ENCODE results near the gene GPR39.

The GPR39 gene

DNA sequence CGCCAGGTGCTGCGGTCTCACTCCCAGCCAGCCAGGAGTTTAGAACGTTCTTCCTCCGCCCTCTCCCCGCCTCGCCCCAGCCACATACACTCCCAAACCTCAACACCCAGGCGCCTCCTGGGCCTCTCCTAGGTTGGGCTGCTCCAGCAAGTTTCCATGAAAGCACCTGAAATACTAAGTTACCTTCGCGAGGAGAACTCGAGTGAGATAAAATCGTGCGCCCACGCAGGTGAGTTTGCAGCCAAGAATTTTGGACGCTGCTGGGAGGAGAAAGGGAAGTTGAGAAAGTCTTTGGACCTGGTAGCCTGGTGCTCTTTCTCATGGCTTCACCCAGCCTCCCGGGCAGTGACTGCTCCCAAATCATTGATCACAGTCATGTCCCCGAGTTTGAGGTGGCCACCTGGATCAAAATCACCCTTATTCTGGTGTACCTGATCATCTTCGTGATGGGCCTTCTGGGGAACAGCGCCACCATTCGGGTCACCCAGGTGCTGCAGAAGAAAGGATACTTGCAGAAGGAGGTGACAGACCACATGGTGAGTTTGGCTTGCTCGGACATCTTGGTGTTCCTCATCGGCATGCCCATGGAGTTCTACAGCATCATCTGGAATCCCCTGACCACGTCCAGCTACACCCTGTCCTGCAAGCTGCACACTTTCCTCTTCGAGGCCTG, at the start of gene GPR39:
Gene GPR39, plus strand, starts transcription at position 83 of the 673 bp plus-strand sequence.
- H3K4me1 ChIP-seq (ENCODE audit: control insufficient read depth in 5 of 5, insufficient read depth in 5 of 5, low read length in 5 of 5): peaks cover 2 to 20% (median 19%) of the 10 kb centered on the region in 5 donors
- no peaks in the 10 kb centered on the region for H3K36me3 ChIP-seq (ENCODE audit: control insufficient read depth in 5 of 5, insufficient read depth in 5 of 5, low read length in 5 of 5)
- H3K4me3 ChIP-seq (ENCODE audit: low read depth in 1 of 5, low read length in 5 of 5): peak within 1 kb of the TSS; percentile 65 to 82 (median 70)
- H3K9ac ChIP-seq (ENCODE audit: low read length in 5 of 5): peak within 1 kb of the TSS in 2 of 5 donors; percentile 54 to 73
- H3K27ac ChIP-seq (ENCODE audit: low read depth, low read length): no peak within 1 kb of the TSS
- peaks cover 0 to 6% (median 0%) of the 10 kb centered on the region in 5 donors for H3K27me3 ChIP-seq (ENCODE audit: control insufficient read depth in 5 of 5, insufficient read depth in 4 of 5, low read length in 5 of 5)
- H3K9me3 ChIP-seq (ENCODE audit: control insufficient read depth in 5 of 5, low read length in 5 of 5): no peaks in the 10 kb centered on the region

DNA sequence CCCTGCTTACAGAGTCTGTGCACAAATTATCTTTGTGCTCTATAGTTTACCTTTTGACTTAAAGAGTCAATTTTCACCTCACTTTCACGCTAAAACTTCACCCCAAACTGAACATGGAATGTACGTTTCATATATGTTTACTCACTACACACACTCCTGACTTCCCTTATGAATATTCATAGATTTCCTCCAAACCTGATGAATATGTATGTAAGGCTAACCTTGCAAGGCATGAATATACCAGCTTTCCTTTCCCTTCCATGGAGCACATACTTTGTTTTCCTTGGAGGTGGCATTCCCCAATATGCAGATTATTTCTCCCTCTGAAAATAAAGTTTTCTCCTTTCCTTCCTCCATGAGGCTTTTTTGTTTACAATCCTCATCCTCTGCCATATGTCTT, 48.4 kb upstream of the GPR39 start:
- Histone ChIP-seq H3K27me3 (ENCODE audit: control insufficient read depth in 5 of 5, insufficient read depth in 4 of 5, low read length in 5 of 5) (no peaks in the 10 kb centered on the region), H3K9me3 (ENCODE audit: control insufficient read depth in 5 of 5, low read length in 5 of 5) (peaks cover 0 to 6% (median 3%) of the 10 kb centered on the region in 5 donors)

DNA sequence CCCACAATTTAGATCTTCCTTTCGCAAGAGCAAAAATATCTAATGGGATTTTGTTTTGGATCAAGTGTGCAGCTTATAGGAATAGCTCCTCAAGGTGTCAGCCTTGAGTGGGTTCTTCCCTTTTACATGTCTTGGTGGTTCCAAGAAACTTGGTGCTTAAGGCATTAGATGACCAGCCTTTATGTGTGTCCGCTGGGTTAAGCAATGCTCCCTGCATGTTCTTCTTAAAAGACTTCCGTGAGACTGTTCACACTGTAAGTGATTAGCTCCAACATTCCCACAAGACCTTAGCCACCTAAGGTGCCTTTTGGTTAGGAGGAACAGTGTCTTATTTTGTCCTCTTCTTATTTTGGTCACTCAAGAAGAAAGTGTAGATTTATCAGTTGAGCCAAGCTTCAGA, 44.3 kb upstream of the GPR39 start:
- Histone ChIP-seq H3K27ac (ENCODE audit: low read depth, low read length) (no peak overlapping the region), H3K4me3 (ENCODE audit: low read depth in 1 of 5, low read length in 5 of 5) (no peak overlapping the region), H3K27me3 (ENCODE audit: control insufficient read depth in 5 of 5, insufficient read depth in 4 of 5, low read length in 5 of 5) (no peaks in the 10 kb centered on the region), H3K36me3 (ENCODE audit: control insufficient read depth in 5 of 5, insufficient read depth in 5 of 5, low read length in 5 of 5) (no peaks in the 10 kb centered on the region), H3K4me1 (ENCODE audit: control insufficient read depth in 5 of 5, insufficient read depth in 5 of 5, low read length in 5 of 5) (no peaks in the 10 kb centered on the region), H3K9ac (ENCODE audit: low read length in 5 of 5) (no peak overlapping the region), H3K9me3 (ENCODE audit: control insufficient read depth in 5 of 5, low read length in 5 of 5) (no peaks in the 10 kb centered on the region)

More for the DNA sequence above, 48.4 kb upstream of the GPR39 start:
- H3K4me3 ChIP-seq (ENCODE audit: low read depth in 1 of 5, low read length in 5 of 5): no peak overlapping the region
- H3K4me1 ChIP-seq (ENCODE audit: control insufficient read depth in 5 of 5, insufficient read depth in 5 of 5, low read length in 5 of 5): no peaks in the 10 kb centered on the region
- no peaks in the 10 kb centered on the region for H3K36me3 ChIP-seq (ENCODE audit: control insufficient read depth in 5 of 5, insufficient read depth in 5 of 5, low read length in 5 of 5)
- no peak overlapping the region for H3K27ac ChIP-seq (ENCODE audit: low read depth, low read length)
- H3K9ac ChIP-seq (ENCODE audit: low read length in 5 of 5): no peak overlapping the region

DNA sequence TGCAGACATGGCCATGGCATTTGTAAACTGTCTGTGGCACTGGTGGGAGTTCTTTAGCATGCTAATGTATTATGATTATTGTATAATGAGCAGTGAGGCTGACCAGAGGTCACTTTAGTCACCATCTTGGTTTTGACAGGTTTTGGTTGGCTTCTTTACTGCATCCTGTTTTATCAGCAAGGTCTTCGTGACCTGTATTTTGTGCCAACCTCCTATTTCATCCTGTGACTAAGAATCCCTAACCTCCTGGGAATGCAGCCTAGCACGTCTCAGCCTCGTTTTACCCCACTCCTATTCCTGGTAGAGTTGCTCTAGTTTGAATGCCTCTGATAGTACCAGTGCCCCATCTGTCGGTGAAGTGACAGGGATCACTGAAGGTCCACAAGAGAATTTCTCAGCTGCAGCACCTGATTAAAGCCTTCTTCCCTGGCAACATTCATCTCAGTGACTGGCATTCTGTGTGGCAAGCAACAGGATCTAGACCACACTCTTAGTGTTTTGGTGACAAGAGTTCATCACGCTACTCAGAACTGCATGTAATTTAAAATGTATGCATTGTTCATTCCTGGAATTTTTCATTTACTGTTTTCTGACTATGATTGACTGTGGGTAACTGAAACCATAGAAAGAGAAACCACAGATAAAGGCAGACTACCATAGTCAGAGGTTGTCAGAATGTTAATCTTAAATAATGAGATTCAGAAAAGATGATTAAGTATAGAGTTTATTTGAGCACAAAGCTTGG, 43.0 kb upstream of the GPR39 start:
- Histone ChIP-seq H3K27me3 (ENCODE audit: control insufficient read depth in 5 of 5, insufficient read depth in 4 of 5, low read length in 5 of 5) (no peaks in the 10 kb centered on the region), H3K27ac (ENCODE audit: low read depth, low read length) (no peak overlapping the region), H3K4me1 (ENCODE audit: control insufficient read depth in 5 of 5, insufficient read depth in 5 of 5, low read length in 5 of 5) (no peaks in the 10 kb centered on the region), H3K9me3 (ENCODE audit: control insufficient read depth in 5 of 5, low read length in 5 of 5) (no peaks in the 10 kb centered on the region), H3K9ac (ENCODE audit: low read length in 5 of 5) (no peak overlapping the region), H3K4me3 (ENCODE audit: low read depth in 1 of 5, low read length in 5 of 5) (no peak overlapping the region), H3K36me3 (ENCODE audit: control insufficient read depth in 5 of 5, insufficient read depth in 5 of 5, low read length in 5 of 5) (no peaks in the 10 kb centered on the region)

DNA sequence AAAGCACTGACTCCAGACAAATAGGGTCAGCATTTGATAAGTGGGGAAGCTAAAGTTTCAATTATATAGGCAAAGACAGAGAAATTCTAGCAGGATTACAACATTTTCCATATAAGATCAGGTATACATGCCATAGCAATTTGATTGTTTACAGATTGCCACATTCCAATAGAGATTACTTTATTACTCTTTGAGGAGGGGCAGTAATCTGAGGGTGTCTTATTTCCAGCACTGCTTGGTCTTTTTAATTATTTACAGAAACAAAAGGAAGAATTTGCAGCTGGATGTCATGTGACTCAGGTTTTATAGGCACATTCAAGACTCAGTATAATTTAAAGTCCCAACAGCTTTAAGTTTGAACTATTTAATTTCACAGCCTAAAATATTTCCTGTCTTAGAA, 42.5 kb upstream of the GPR39 start:
- H3K27ac ChIP-seq (ENCODE audit: low read depth, low read length): no peak overlapping the region
- no peaks in the 10 kb centered on the region for H3K9me3 ChIP-seq (ENCODE audit: control insufficient read depth in 5 of 5, low read length in 5 of 5)
- H3K27me3 ChIP-seq (ENCODE audit: control insufficient read depth in 5 of 5, insufficient read depth in 4 of 5, low read length in 5 of 5): no peaks in the 10 kb centered on the region

DNA sequence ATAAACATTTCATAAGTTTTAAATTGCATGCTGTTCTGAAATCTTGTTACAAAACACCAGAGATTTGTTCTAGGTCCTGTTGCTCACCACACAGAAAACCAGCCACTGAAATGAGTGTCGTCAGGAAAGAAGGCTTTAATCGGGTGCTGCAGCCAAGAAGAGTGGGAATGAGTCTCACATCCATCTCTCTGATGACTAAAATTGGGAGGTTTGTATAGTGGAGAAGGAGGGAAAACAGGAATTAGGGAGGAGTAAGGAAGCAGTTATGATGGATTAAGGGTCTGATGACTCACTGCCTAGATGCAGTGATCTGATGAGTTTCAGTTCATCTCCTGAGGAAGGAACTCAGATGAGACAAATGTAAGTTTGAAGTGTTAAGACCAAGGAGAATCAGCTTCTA, 42.1 kb upstream of the GPR39 start:
- Histone ChIP-seq H3K36me3 (ENCODE audit: control insufficient read depth in 5 of 5, insufficient read depth in 5 of 5, low read length in 5 of 5) (no peaks in the 10 kb centered on the region), H3K9ac (ENCODE audit: low read length in 5 of 5) (no peak overlapping the region), H3K9me3 (ENCODE audit: control insufficient read depth in 5 of 5, low read length in 5 of 5) (no peaks in the 10 kb centered on the region), H3K27me3 (ENCODE audit: control insufficient read depth in 5 of 5, insufficient read depth in 4 of 5, low read length in 5 of 5) (no peaks in the 10 kb centered on the region), H3K4me3 (ENCODE audit: low read depth in 1 of 5, low read length in 5 of 5) (no peak overlapping the region), H3K4me1 (ENCODE audit: control insufficient read depth in 5 of 5, insufficient read depth in 5 of 5, low read length in 5 of 5) (no peaks in the 10 kb centered on the region), H3K27ac (ENCODE audit: low read depth, low read length) (no peak overlapping the region)

More for the DNA sequence above, 42.5 kb upstream of the GPR39 start:
- Histone ChIP-seq H3K4me1 (ENCODE audit: control insufficient read depth in 5 of 5, insufficient read depth in 5 of 5, low read length in 5 of 5) (no peaks in the 10 kb centered on the region), H3K4me3 (ENCODE audit: low read depth in 1 of 5, low read length in 5 of 5) (no peak overlapping the region), H3K9ac (ENCODE audit: low read length in 5 of 5) (no peak overlapping the region), H3K36me3 (ENCODE audit: control insufficient read depth in 5 of 5, insufficient read depth in 5 of 5, low read length in 5 of 5) (no peaks in the 10 kb centered on the region)

DNA sequence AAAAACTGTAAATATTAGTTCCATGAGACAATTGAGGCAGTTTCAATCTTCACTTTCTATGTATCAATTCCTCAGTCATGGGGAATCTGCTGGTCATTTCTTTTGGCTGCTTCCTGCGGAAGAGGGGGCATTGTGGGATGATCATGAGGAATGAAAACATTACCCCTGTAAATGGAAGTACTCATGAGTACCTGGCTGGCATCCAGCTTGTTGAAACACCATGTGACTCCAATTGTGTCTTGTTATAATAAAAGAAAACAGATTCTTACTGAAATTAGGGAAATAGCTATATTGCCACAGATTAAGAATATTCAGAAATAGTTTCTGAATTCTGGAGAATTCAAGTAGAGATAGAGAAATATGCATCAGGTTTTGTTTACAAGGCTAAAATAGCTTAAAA, 41.6 kb upstream of the GPR39 start:
- Histone ChIP-seq H3K4me1 (ENCODE audit: control insufficient read depth in 5 of 5, insufficient read depth in 5 of 5, low read length in 5 of 5) (no peaks in the 10 kb centered on the region), H3K36me3 (ENCODE audit: control insufficient read depth in 5 of 5, insufficient read depth in 5 of 5, low read length in 5 of 5) (no peaks in the 10 kb centered on the region), H3K27ac (ENCODE audit: low read depth, low read length) (no peak overlapping the region), H3K4me3 (ENCODE audit: low read depth in 1 of 5, low read length in 5 of 5) (no peak overlapping the region), H3K9me3 (ENCODE audit: control insufficient read depth in 5 of 5, low read length in 5 of 5) (peaks cover 0 to 3% (median under 1%) of the 10 kb centered on the region in 5 donors), H3K9ac (ENCODE audit: low read length in 5 of 5) (no peak overlapping the region), H3K27me3 (ENCODE audit: control insufficient read depth in 5 of 5, insufficient read depth in 4 of 5, low read length in 5 of 5) (no peaks in the 10 kb centered on the region)

DNA sequence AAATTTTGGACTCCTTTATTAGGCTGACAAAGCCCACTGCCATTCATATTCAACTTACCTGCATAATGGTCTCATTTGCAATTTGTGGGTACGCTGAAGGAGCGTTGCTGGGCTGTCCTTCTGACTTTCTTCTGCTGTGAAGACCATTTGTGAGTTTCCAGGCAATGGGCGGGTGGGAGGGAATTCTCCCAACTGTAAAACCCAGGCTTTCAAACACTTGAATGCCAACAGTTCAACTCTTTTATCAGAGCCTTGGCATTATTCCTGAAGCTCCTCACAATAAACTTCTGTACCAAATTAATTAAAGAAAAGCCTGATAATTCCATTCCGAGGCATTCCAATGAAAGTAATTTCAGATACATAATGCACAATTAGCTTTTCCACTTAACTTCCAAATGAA, 35.2 kb upstream of the GPR39 start:
- H3K27ac ChIP-seq (ENCODE audit: low read depth, low read length): no peak overlapping the region
- peaks cover 0 to 7% (median 5%) of the 10 kb centered on the region in 5 donors for H3K9me3 ChIP-seq (ENCODE audit: control insufficient read depth in 5 of 5, low read length in 5 of 5)
- no peaks in the 10 kb centered on the region for H3K27me3 ChIP-seq (ENCODE audit: control insufficient read depth in 5 of 5, insufficient read depth in 4 of 5, low read length in 5 of 5)
- H3K36me3 ChIP-seq (ENCODE audit: control insufficient read depth in 5 of 5, insufficient read depth in 5 of 5, low read length in 5 of 5): no peaks in the 10 kb centered on the region
- no peak overlapping the region for H3K4me3 ChIP-seq (ENCODE audit: low read depth in 1 of 5, low read length in 5 of 5)
- peaks cover 0 to 15% (median 14%) of the 10 kb centered on the region in 5 donors for H3K4me1 ChIP-seq (ENCODE audit: control insufficient read depth in 5 of 5, insufficient read depth in 5 of 5, low read length in 5 of 5)
- H3K9ac ChIP-seq (ENCODE audit: low read length in 5 of 5): no peak overlapping the region

DNA sequence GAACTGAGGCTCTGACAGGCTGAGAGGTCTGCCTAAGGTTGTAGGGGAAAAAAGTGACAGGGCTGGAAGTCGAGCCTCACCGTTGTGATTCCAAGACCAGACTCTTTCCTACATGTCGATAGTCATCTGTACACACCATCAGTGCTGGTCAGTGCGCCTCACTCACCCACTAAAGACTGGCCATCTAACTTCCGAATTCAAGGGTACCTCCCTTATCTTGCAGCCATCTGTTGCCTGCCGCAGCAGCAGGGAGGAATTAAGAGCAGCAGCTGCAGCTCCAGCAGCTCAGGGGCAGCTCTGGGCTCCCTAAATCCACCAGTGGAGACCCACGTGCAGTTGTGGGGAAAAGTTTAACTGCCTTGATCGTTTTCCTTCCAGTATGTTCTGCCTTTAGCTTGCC, 32.6 kb upstream of the GPR39 start:
- peaks cover 0 to 15% (median 14%) of the 10 kb centered on the region in 5 donors for H3K4me1 ChIP-seq (ENCODE audit: control insufficient read depth in 5 of 5, insufficient read depth in 5 of 5, low read length in 5 of 5)
- H3K36me3 ChIP-seq (ENCODE audit: control insufficient read depth in 5 of 5, insufficient read depth in 5 of 5, low read length in 5 of 5): no peaks in the 10 kb centered on the region
- no peaks in the 10 kb centered on the region for H3K27me3 ChIP-seq (ENCODE audit: control insufficient read depth in 5 of 5, insufficient read depth in 4 of 5, low read length in 5 of 5)
- H3K4me3 ChIP-seq (ENCODE audit: low read depth in 1 of 5, low read length in 5 of 5): no peak overlapping the region
- H3K9me3 ChIP-seq (ENCODE audit: control insufficient read depth in 5 of 5, low read length in 5 of 5): peaks cover 0 to 7% (median 5%) of the 10 kb centered on the region in 5 donors
- H3K27ac ChIP-seq (ENCODE audit: low read depth, low read length): no peak overlapping the region
- H3K9ac ChIP-seq (ENCODE audit: low read length in 5 of 5): peak overlapping the region in 1 of 5 donors; percentile 12

DNA sequence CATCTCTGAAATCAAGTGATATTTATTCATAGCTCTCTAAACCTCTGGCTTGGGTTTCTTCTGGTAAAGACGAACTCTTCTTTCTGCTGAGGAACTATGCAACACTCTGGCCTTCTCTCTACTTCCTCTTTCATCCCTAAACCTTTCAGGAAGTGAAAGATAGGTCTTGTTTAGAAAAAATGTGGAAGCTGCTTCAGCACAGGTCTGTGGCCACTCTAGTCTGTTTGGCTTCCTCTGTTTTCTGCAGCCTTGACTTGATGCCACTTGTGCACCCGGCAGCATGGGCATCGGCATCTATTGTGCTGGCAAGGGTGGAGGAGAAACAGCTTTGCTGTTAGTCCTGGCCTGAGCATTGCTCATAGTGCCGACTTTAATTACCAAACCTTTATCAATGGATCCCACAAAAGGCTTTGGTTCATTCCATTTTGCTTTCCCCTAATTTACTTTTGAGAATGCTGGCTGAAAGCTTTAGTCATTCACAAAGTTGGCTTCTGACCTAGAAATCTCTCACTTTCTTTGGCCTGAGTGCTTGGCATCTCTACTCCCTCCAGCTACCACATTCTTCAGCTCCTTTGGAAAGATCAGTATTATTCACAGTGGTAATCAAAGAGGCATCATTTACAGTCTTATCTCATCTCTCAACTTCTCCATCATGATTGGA, 32.0 kb upstream of the GPR39 start:
- H3K4me3 ChIP-seq (ENCODE audit: low read depth in 1 of 5, low read length in 5 of 5): no peak overlapping the region
- H3K4me1 ChIP-seq (ENCODE audit: control insufficient read depth in 5 of 5, insufficient read depth in 5 of 5, low read length in 5 of 5): peaks cover 0 to 15% (median 14%) of the 10 kb centered on the region in 5 donors
- no peaks in the 10 kb centered on the region for H3K36me3 ChIP-seq (ENCODE audit: control insufficient read depth in 5 of 5, insufficient read depth in 5 of 5, low read length in 5 of 5)
- H3K27me3 ChIP-seq (ENCODE audit: control insufficient read depth in 5 of 5, insufficient read depth in 4 of 5, low read length in 5 of 5): no peaks in the 10 kb centered on the region
- H3K9me3 ChIP-seq (ENCODE audit: control insufficient read depth in 5 of 5, low read length in 5 of 5): peaks cover 0 to 7% (median 5%) of the 10 kb centered on the region in 5 donors
- no peak overlapping the region for H3K27ac ChIP-seq (ENCODE audit: low read depth, low read length)
- peak overlapping the region in 1 of 5 donors; percentile 12 for H3K9ac ChIP-seq (ENCODE audit: low read length in 5 of 5)

Data from subcutaneous abdominal adipose tissue (tissue), 5 donors.